ENCODE data around the gene QPCT. TPM values are rescaled to one million over a fixed set of nuclear protein-coding genes. Genes with fewer than 3 reads are reported as not detected.
A peak's percentile ranks its signal among the peaks of the same experiment; 100 is the strongest.
"Not testable (repeated sequence)": the region's sequence is repeated elsewhere in the genome, so short reads cannot be mapped to it uniquely, and the experiment has no call there.

The QPCT gene
- total RNA-seq (2014; rRNA removed; shearing (Covaris generic)) (37.4 and 37.5 TPM in 2 replicates), polyA plus RNA-seq (2016; fragmentation: Nextera tagmentation; extraction: Ambion mirVana) (48.5 and 51.4 TPM in 2 replicates)

DNA sequence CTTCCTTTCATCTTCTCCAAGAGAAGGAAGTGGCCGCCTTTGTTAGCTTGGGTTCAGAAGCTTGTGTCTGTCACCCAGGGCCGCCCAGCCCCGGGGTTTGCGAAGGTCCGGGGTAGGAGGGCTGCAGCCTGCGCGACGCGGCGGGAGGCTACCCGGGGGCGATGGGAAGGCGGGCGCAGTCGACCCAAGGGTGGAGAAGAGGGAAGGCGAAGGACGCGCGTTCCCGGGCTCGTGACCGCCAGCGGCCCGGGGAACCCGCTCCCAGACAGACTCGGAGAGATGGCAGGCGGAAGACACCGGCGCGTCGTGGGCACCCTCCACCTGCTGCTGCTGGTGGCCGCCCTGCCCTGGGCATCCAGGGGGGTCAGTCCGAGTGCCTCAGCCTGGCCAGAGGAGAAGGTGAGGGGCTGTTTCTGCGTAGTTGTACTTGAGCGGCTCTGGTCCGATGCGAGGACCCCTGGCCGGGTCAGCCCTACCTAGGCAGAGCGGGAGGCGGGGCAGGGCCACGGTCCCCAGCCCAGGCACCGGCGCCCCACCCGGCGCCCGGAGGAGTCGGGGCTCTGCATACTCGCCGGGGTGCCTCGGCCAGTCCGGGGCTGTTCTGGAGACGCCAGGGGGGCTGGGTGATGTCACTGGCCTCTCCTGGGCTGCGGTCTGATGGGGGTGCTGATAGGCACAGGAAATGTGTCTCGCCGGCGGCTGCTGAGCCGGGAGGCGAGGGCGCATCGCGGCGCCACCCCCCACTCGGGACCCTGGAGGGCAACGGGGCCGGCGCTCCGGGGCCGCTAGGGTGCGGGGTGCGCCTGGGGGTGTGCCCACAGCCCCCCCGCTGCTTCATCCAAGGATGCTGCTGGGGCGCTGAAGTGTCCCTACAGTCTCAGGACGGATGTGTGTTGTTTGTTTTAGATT is at the start of gene QPCT:
QPCT (plus strand) TSS at position 178 of the 909 bp plus-strand sequence; CDS start at position 280, 102 bp downstream.
- H4K20me1 ChIP-seq (ENCODE audit: insufficient read depth): no peaks in the 10 kb centered on the region
- no peaks in the 10 kb centered on the region for H3K36me3 ChIP-seq (ENCODE audit: low read depth)
- peak within 1 kb of the TSS; percentile 79 for H3K4me3 ChIP-seq
- no peaks in the 10 kb centered on the region for H3K9me2 ChIP-seq (ENCODE audit: insufficient read depth)
- peak within 1 kb of the TSS; percentile 77 for H3K4me2 ChIP-seq (ENCODE audit: unreplicated experiment)
- peaks cover 23% of the 10 kb centered on the region for H3K4me1 ChIP-seq (ENCODE audit: insufficient read depth)
- H3F3A ChIP-seq (ENCODE audit: insufficient read depth): peaks cover 16% of the 10 kb centered on the region
- no peaks in the 10 kb centered on the region for H3K79me2 ChIP-seq (ENCODE audit: insufficient read depth)
- H2AFZ ChIP-seq: peak within 1 kb of the TSS; percentile 92
- H3K27ac ChIP-seq: peak within 1 kb of the TSS; percentile 56
- 1% methylated on average over 62 to 68 of the region's 73 CpGs for WGBS, 2 experiments (ENCODE audit: low coverage in 1 of 2, low lambda C conversion rate in 2 of 2, missing lambda C conversion rate in 2 of 2)
- TF ChIP-seq EZH2 (IDR thresholded peaks at IDR 0.05; ENCODE audit: insufficient read depth, poor library complexity, severe bottlenecking): no peak
- TF ChIP-seq EZH2phosphoT487 (IDR thresholded peaks at IDR 0.05; ENCODE audit: insufficient read depth, low read depth): no peak
- DNase-seq: peak; percentile 80
- H3K9ac ChIP-seq: peak within 1 kb of the TSS; percentile 73
- no peaks in the 10 kb centered on the region for H3K9me3 ChIP-seq (ENCODE audit: low read depth)
- no peaks in the 10 kb centered on the region for H3K27me3 ChIP-seq (replicated peaks; ENCODE audit: insufficient read depth)
- in situ Hi-C loops (cut with MboI): no loop called here

DNA sequence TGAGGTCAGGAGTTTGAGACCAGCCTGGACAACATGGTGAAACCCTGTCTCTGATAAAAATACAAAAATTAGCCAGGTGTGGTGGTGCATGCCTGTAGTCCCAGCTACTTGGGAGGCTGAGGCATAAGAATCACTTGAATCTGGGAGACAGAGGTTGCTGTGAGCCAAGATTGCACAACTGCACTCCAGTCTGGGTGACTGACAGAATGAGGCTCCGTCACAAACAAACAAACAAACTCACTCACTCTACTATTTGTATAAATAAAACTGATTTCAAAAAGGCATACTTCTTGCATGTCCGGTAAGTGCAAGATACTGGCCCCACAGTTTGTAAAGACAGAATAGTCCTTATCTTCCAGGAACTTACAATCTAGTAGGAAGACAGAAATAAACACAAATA is 49.6 kb upstream of the QPCT start:
- Histone ChIP-seq H3K79me2 (ENCODE audit: insufficient read depth) (peaks cover 93% of the 10 kb centered on the region), H3K36me3 (ENCODE audit: low read depth) (peaks cover 15% of the 10 kb centered on the region)
- H4K20me1 ChIP-seq (ENCODE audit: insufficient read depth); H3K4me1 ChIP-seq (ENCODE audit: insufficient read depth); H3K9me3 ChIP-seq (ENCODE audit: low read depth); H2AFZ ChIP-seq; H3K27ac ChIP-seq; H3K9ac ChIP-seq; H3K4me2 ChIP-seq (ENCODE audit: unreplicated experiment); H3K27me3 ChIP-seq (replicated peaks; ENCODE audit: insufficient read depth); in situ Hi-C loops (cut with MboI); DNase-seq; H3K4me3 ChIP-seq; H3K9me2 ChIP-seq (ENCODE audit: insufficient read depth); H3F3A ChIP-seq (ENCODE audit: insufficient read depth): not testable (repeated sequence)
- WGBS, 2 experiments (ENCODE audit: low coverage in 1 of 2, low lambda C conversion rate in 2 of 2, missing lambda C conversion rate in 2 of 2): 97 to 98% methylated on average over 2 of the region's 2 CpGs

- H3K4me1 ChIP-seq (ENCODE audit: insufficient read depth): no peaks in the 10 kb centered on the region
- H2AFZ ChIP-seq: no peak overlapping the region
- no peak overlapping the region for H3K27ac ChIP-seq
- in situ Hi-C loops (cut with MboI): no loop called here
- no peaks in the 10 kb centered on the region for H3K9me2 ChIP-seq (ENCODE audit: insufficient read depth)
- peaks cover 5% of the 10 kb centered on the region; the same call in 1 of the 2 replicates for H3F3A ChIP-seq (ENCODE audit: insufficient read depth)
- peaks cover 8% of the 10 kb centered on the region for H3K36me3 ChIP-seq (ENCODE audit: low read depth)
- no peak overlapping the region for H3K9ac ChIP-seq
- H4K20me1 ChIP-seq (ENCODE audit: insufficient read depth): no peaks in the 10 kb centered on the region
- H3K4me2 ChIP-seq (ENCODE audit: unreplicated experiment): no peak overlapping the region
- no peak overlapping the region for H3K4me3 ChIP-seq
- peaks cover 95% of the 10 kb centered on the region for H3K79me2 ChIP-seq (ENCODE audit: insufficient read depth)
- WGBS, 2 experiments (ENCODE audit: low coverage in 1 of 2, low lambda C conversion rate in 2 of 2, missing lambda C conversion rate in 2 of 2): 97 to 100% methylated on average over 1 of the region's 1 CpG
- no peak for DNase-seq
- H3K9me3 ChIP-seq (ENCODE audit: low read depth): no peaks in the 10 kb centered on the region
- no peaks in the 10 kb centered on the region for H3K27me3 ChIP-seq (replicated peaks; ENCODE audit: insufficient read depth)
- TF ChIP-seq EZH2phosphoT487 (IDR thresholded peaks at IDR 0.05; ENCODE audit: insufficient read depth, low read depth): no peak
- TF ChIP-seq EZH2 (IDR thresholded peaks at IDR 0.05; ENCODE audit: insufficient read depth, poor library complexity, severe bottlenecking): no peak
Measured at GRCh38 chr2:37295469-37296073, 48.9 kb upstream of the QPCT start.

DNA sequence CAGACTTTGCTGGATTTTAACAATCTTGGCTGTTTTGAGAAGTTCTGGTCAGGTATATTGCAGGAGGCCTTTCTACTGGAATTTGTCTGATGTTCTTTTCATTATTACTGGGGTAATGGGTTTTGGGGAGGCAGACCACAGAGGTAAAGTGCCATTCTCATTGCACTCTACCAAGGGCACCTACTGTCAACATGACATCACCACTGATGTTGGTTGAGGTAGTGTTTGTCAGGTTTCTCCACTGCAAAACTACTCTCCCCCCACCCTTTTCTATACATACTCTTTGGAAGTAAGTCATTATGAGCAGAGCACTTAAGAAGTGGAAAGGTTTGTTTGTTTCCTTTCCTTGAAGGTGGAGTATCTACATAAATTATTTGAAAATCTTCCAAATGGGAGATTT is 46.8 kb upstream of the QPCT start:
- TF ChIP-seq EZH2phosphoT487 (IDR thresholded peaks at IDR 0.05; ENCODE audit: insufficient read depth, low read depth): no peak
- no peak for TF ChIP-seq EZH2 (IDR thresholded peaks at IDR 0.05; ENCODE audit: insufficient read depth, poor library complexity, severe bottlenecking)
- in situ Hi-C loops (cut with MboI): no loop called here
- peaks cover 100% of the 10 kb centered on the region for H3K79me2 ChIP-seq (ENCODE audit: insufficient read depth)

More for the DNA sequence above, 46.8 kb upstream of the QPCT start:
- no peak overlapping the region for H2AFZ ChIP-seq
- no peak overlapping the region for H3K4me2 ChIP-seq (ENCODE audit: unreplicated experiment)
- DNase-seq: no peak
- H3K9ac ChIP-seq: no peak overlapping the region
- H3K27ac ChIP-seq: no peak overlapping the region
- H3K36me3 ChIP-seq (ENCODE audit: low read depth): no peaks in the 10 kb centered on the region
- no peaks in the 10 kb centered on the region for H3K27me3 ChIP-seq (replicated peaks; ENCODE audit: insufficient read depth)
- no peaks in the 10 kb centered on the region; the same call in 1 of the 2 replicates for H4K20me1 ChIP-seq (ENCODE audit: insufficient read depth)
- H3F3A ChIP-seq (ENCODE audit: insufficient read depth): peaks cover 16% of the 10 kb centered on the region; the same call in 1 of the 2 replicates
- H3K4me3 ChIP-seq: no peak overlapping the region
- no peaks in the 10 kb centered on the region for H3K9me3 ChIP-seq (ENCODE audit: low read depth)
- H3K9me2 ChIP-seq (ENCODE audit: insufficient read depth): no peaks in the 10 kb centered on the region
- 0 out of 2 replicates have a peak, but pooled peaks cover 6% of the 10 kb centered on the region for H3K4me1 ChIP-seq (ENCODE audit: insufficient read depth)

Data from GM23248 (cell line).